HG03039 (cell line): Measurements from ENCODE around the gene PLXDC1.

Experiments
- ATAC-seq: cut with Tn5 transposase; IDR thresholded peaks from one replicate; pipeline ENCODE4 v1.9.1; 2021; ENCODE audit warnings: mild to moderate bottlenecking, moderate library complexity; ENCODE audit not compliant: unreplicated experiment

PLXDC1 gene

GRCh38 chr17:39156491-39156890, 5.1 kb upstream of the PLXDC1 start:
- no peak for ATAC-seq

GRCh38 chr17:39155654-39156053, 4.2 kb upstream of the PLXDC1 start:
- no peak for ATAC-seq

- ATAC-seq: peak; percentile 35
Observed at GRCh38 chr17:39153599-39154051, 2.2 kb upstream of the PLXDC1 start.

- ATAC-seq: no peak
Observed at GRCh38 chr17:39151943-39152818, 744 bp upstream of the PLXDC1 start.

- no peak for ATAC-seq
Observed at GRCh38 chr17:39150795-39151149, 665 bp downstream of the PLXDC1 start.

- no peak for ATAC-seq
Observed at GRCh38 chr17:39150104-39150634, 1.3 kb downstream of the PLXDC1 start.

- ATAC-seq: no peak
Observed at GRCh38 chr17:39147221-39148185, 3.9 kb downstream of the PLXDC1 start.

GRCh38 chr17:39146273-39146672, 5.2 kb downstream of the PLXDC1 start:
- no peak for ATAC-seq

- ATAC-seq: no peak
Observed at GRCh38 chr17:39145143-39145542, 6.3 kb downstream of the PLXDC1 start.

GRCh38 chr17:39144416-39144840, 7.0 kb downstream of the PLXDC1 start:
- ATAC-seq: no peak

GRCh38 chr17:39143552-39144093, 7.8 kb downstream of the PLXDC1 start:
- ATAC-seq: no peak

GRCh38 chr17:39141915-39142664, 9.3 kb downstream of the PLXDC1 start:
- no peak for ATAC-seq

- no peak for ATAC-seq
Observed at GRCh38 chr17:39141294-39141693, 10.1 kb downstream of the PLXDC1 start.

- ATAC-seq: no peak
Observed at GRCh38 chr17:39139561-39139960, 11.9 kb downstream of the PLXDC1 start.

- ATAC-seq: no peak
Observed at GRCh38 chr17:39139161-39139511, 12.3 kb downstream of the PLXDC1 start.

- ATAC-seq: no peak
Observed at GRCh38 chr17:39138431-39139160, 12.8 kb downstream of the PLXDC1 start.

- no peak for ATAC-seq
Observed at GRCh38 chr17:39134878-39135277, 16.6 kb downstream of the PLXDC1 start.

GRCh38 chr17:39132192-39132610, 19.2 kb downstream of the PLXDC1 start:
- ATAC-seq: no peak

GRCh38 chr17:39131616-39132015, 19.8 kb downstream of the PLXDC1 start:
- ATAC-seq: no peak

GRCh38 chr17:39130205-39130604, 21.2 kb downstream of the PLXDC1 start:
- ATAC-seq: no peak
